ENCODE measurements around the gene OXCT1. TPM values are rescaled to one million over a fixed set of nuclear protein-coding genes. Genes with fewer than 3 reads are reported as not detected.

OXCT1 gene
- total RNA-seq, 1 experiment from 2014 or later, result 20.6 TPM

DNA sequence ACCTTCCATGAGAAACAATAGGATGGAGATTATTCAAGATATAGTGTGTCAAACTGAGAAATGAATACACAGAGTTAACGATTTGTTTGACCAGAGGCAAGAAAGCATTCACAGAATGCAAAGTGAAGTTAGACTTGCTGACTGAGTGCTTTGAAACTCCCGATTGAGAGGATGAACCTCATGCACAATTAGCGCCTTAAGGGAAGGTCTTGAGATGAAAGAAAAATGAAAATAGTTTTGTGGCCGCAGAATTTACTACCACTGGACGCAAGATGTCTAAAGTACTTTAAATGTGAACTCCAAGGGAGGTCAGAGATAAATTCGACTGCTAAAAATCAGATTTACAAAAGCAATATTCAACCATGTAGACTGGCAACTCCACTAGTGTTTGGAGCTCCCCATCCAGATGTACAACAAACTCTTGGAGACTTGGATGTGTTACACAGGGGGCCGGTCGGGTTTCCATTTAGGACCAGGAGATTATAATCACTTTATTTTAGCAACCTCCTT is 33.2 kb upstream of the OXCT1 start (continued):
- no peak for TF ChIP-seq FOXP1 (CRISPR knock-in tag; IDR thresholded peaks at IDR 0.05; ENCODE audit: borderline replicate concordance)
- no peak for TF ChIP-seq IRF2 (CRISPR knock-in tag; IDR thresholded peaks at IDR 0.05; ENCODE audit: borderline replicate concordance, low read depth)
- TF ChIP-seq, protein P1, sequence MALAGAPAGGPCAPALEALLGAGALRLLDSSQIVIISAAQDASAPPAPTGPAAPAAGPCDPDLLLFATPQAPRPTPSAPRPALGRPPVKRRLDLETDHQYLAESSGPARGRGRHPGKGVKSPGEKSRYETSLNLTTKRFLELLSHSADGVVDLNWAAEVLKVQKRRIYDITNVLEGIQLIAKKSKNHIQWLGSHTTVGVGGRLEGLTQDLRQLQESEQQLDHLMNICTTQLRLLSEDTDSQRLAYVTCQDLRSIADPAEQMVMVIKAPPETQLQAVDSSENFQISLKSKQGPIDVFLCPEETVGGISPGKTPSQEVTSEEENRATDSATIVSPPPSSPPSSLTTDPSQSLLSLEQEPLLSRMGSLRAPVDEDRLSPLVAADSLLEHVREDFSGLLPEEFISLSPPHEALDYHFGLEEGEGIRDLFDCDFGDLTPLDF (CRISPR knock-in tag; IDR thresholded peaks at IDR 0.05), result no peak
- TF ChIP-seq NR1H2 (CRISPR knock-in tag; IDR thresholded peaks at IDR 0.05), result no peak
- TF ChIP-seq, protein P2, sequence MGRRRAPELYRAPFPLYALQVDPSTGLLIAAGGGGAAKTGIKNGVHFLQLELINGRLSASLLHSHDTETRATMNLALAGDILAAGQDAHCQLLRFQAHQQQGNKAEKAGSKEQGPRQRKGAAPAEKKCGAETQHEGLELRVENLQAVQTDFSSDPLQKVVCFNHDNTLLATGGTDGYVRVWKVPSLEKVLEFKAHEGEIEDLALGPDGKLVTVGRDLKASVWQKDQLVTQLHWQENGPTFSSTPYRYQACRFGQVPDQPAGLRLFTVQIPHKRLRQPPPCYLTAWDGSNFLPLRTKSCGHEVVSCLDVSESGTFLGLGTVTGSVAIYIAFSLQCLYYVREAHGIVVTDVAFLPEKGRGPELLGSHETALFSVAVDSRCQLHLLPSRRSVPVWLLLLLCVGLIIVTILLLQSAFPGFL (CRISPR knock-in tag; IDR thresholded peaks at IDR 0.05; ENCODE audit: borderline replicate concordance), result no peak
- TF ChIP-seq, protein P3, sequence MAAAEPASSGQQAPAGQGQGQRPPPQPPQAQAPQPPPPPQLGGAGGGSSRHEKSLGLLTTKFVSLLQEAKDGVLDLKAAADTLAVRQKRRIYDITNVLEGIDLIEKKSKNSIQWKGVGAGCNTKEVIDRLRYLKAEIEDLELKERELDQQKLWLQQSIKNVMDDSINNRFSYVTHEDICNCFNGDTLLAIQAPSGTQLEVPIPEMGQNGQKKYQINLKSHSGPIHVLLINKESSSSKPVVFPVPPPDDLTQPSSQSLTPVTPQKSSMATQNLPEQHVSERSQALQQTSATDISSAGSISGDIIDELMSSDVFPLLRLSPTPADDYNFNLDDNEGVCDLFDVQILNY (CRISPR knock-in tag; IDR thresholded peaks at IDR 0.05), result no peak
- TF ChIP-seq ZNF396 (CRISPR knock-in tag; IDR thresholded peaks at IDR 0.05; ENCODE audit: borderline replicate concordance), result no peak
- TF ChIP-seq SMAD4 (CRISPR knock-in tag; IDR thresholded peaks at IDR 0.05), result no peak
- no peak for TF ChIP-seq TEAD1 (CRISPR knock-in tag; IDR thresholded peaks at IDR 0.05)
- TF ChIP-seq, protein P4, sequence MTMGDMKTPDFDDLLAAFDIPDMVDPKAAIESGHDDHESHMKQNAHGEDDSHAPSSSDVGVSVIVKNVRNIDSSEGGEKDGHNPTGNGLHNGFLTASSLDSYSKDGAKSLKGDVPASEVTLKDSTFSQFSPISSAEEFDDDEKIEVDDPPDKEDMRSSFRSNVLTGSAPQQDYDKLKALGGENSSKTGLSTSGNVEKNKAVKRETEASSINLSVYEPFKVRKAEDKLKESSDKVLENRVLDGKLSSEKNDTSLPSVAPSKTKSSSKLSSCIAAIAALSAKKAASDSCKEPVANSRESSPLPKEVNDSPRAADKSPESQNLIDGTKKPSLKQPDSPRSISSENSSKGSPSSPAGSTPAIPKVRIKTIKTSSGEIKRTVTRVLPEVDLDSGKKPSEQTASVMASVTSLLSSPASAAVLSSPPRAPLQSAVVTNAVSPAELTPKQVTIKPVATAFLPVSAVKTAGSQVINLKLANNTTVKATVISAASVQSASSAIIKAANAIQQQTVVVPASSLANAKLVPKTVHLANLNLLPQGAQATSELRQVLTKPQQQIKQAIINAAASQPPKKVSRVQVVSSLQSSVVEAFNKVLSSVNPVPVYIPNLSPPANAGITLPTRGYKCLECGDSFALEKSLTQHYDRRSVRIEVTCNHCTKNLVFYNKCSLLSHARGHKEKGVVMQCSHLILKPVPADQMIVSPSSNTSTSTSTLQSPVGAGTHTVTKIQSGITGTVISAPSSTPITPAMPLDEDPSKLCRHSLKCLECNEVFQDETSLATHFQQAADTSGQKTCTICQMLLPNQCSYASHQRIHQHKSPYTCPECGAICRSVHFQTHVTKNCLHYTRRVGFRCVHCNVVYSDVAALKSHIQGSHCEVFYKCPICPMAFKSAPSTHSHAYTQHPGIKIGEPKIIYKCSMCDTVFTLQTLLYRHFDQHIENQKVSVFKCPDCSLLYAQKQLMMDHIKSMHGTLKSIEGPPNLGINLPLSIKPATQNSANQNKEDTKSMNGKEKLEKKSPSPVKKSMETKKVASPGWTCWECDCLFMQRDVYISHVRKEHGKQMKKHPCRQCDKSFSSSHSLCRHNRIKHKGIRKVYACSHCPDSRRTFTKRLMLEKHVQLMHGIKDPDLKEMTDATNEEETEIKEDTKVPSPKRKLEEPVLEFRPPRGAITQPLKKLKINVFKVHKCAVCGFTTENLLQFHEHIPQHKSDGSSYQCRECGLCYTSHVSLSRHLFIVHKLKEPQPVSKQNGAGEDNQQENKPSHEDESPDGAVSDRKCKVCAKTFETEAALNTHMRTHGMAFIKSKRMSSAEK (CRISPR knock-in tag; IDR thresholded peaks at IDR 0.05; ENCODE audit: borderline replicate concordance), result no peak
- TF ChIP-seq KAT7 (CRISPR knock-in tag; IDR thresholded peaks at IDR 0.05; ENCODE audit: borderline replicate concordance), result no peak
- TF ChIP-seq GTF2I (CRISPR knock-in tag; conservative IDR thresholded peaks at IDR 0.05), result no peak
- TF ChIP-seq ZNF423 (CRISPR knock-in tag; IDR thresholded peaks at IDR 0.05), result no peak
- TF ChIP-seq SMAD3 (CRISPR knock-in tag; IDR thresholded peaks at IDR 0.05; ENCODE audit: borderline replicate concordance), result no peak

DNA sequence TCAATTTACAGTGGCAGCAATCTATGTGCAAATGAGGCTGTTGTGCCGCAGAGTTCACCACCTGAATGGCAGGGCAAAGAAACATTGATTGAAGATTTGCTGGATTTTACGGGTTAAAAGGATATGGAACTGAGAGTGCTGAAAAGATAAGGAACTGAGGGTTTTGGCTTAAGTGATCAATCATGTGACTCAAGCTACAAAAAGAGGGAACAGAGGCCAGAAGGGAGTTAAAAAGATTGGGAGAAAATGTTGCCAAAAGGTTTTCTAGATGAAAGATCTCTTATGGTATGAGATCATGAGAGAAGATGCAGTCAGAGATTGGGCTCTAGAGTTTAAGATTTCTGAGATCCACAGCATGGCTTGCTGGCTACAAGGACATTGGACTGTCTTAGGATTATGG is 26.0 kb upstream of the OXCT1 start:
- Mint-ChIP-seq H3K9me3 (peaks cover 11% of the 10 kb centered on the region), H3K4me3 (no peak overlapping the region), H3K27ac (no peak overlapping the region), H3K4me1 (peaks cover 2% of the 10 kb centered on the region; the same call in 1 of the 2 replicates), H3K27me3 (ENCODE audit: low read depth) (peaks cover 4% of the 10 kb centered on the region), H3K36me3 (no peaks in the 10 kb centered on the region)
- ChIA-PET POLR2A (no interaction called here), CTCF (interaction anchor here (0.7 to 1.5 kb wide), 2 partner anchors 29 to 161 kb away, joined by 3 to 4 read pairs; partner anchors contain the start of gene FBXO4)
- ATAC-seq (no peak), DNase-seq (ENCODE audit: low spot score) (no peak)
- TF ChIP-seq, protein P5, sequence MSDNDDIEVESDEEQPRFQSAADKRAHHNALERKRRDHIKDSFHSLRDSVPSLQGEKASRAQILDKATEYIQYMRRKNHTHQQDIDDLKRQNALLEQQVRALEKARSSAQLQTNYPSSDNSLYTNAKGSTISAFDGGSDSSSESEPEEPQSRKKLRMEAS (CRISPR knock-in tag; IDR thresholded peaks at IDR 0.05), result no peak
- TF ChIP-seq, protein P6, sequence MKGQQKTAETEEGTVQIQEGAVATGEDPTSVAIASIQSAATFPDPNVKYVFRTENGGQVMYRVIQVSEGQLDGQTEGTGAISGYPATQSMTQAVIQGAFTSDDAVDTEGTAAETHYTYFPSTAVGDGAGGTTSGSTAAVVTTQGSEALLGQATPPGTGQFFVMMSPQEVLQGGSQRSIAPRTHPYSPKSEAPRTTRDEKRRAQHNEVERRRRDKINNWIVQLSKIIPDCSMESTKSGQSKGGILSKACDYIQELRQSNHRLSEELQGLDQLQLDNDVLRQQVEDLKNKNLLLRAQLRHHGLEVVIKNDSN (CRISPR knock-in tag; IDR thresholded peaks at IDR 0.05), result no peak
- no peak for TF ChIP-seq GABPB1 (CRISPR knock-in tag; IDR thresholded peaks at IDR 0.05)

All from WTC11 (cell line).